Mesenchymal stem cell (in vitro differentiated cells and primary cell): Measurements from ENCODE around the gene KCTD5.

Source experiments
- DNase-seq: peaks from one replicate; pipeline ENCODE4 v3.0.0-alpha.2; 2013
- H2AFZ ChIP-seq: one replicate; pipeline ENCODE4 v1.6.1; 2013; ENCODE audit warnings: low read depth, mild to moderate bottlenecking, control low read depth, inconsistent platforms, low read length, moderate library complexity
- H2AK5ac ChIP-seq: 2 replicates; pipeline ENCODE4 v1.6.1; 2013; ENCODE audit warnings: low read length, moderate library complexity, mild to moderate bottlenecking, inconsistent platforms; ENCODE audit not compliant: severe bottlenecking
- H2BK120ac ChIP-seq: one replicate; pipeline ENCODE4 v1.6.1; 2013; ENCODE audit warnings: low read depth, mild to moderate bottlenecking, inconsistent platforms, low read length, moderate library complexity
- H2BK12ac ChIP-seq, 2 experiments: one replicate each; pipeline ENCODE4 v1.6.1; 2013; ENCODE audit warnings: inconsistent platforms in 2 of 2, low read length in 2 of 2, mild to moderate bottlenecking in 2 of 2, moderate library complexity in 2 of 2, control low read depth in 1 of 2
- H2BK15ac ChIP-seq: one replicate; pipeline ENCODE4 v1.6.1; 2013; ENCODE audit warnings: mild to moderate bottlenecking, low read depth, inconsistent platforms; ENCODE audit not compliant: poor library complexity, severe bottlenecking
- H2BK5ac ChIP-seq: 2 replicates; pipeline ENCODE4 v1.6.1; 2013; ENCODE audit warnings: low read depth, mild to moderate bottlenecking, low read length, control low read depth, inconsistent platforms; ENCODE audit not compliant: poor library complexity, severe bottlenecking
- H3K14ac ChIP-seq, 2 experiments: one replicate each; pipeline ENCODE4 v1.6.1; 2013; ENCODE audit warnings: inconsistent platforms in 2 of 2, low read length in 2 of 2, control low read depth in 1 of 2, mild to moderate bottlenecking in 1 of 2, moderate library complexity in 1 of 2
- H3K18ac ChIP-seq, 2 experiments: one replicate each; pipeline ENCODE4 v1.6.1; 2013; ENCODE audit warnings: inconsistent platforms in 2 of 2, low read length in 2 of 2, control low read depth in 1 of 2, low read depth in 1 of 2, mild to moderate bottlenecking in 1 of 2
- H3K23ac ChIP-seq, 2 experiments: one replicate each; pipeline ENCODE4 v1.6.1; 2013; ENCODE audit warnings: inconsistent platforms in 2 of 2, low read length in 2 of 2, mild to moderate bottlenecking in 2 of 2, moderate library complexity in 2 of 2, control low read depth in 1 of 2
- H3K27ac ChIP-seq: 2 replicates; pipeline ENCODE4 v1.5.1; 2013; ENCODE audit warnings: mild to moderate bottlenecking, moderate library complexity, low read length, control low read depth, inconsistent platforms; ENCODE audit not compliant: poor library complexity, severe bottlenecking
- H3K27me3 ChIP-seq, 2 experiments: 2 replicates each; pipeline versions ENCODE4 v1.6.1 to v1.7.0; 2013; ENCODE audit warnings: low read length in 2 of 2, mild to moderate bottlenecking in 2 of 2, moderate library complexity in 2 of 2, control low read depth in 1 of 2, inconsistent platforms in 1 of 2; ENCODE audit not compliant: control insufficient read depth in 1 of 2, insufficient read depth in 1 of 2
- H3K36me3 ChIP-seq, 2 experiments: 2 replicates each; pipeline versions ENCODE4 v1.6.1 to v1.7.0; 2013; ENCODE audit warnings: low read length in 2 of 2, control low read depth in 1 of 2, inconsistent platforms in 1 of 2, low read depth in 1 of 2, mild to moderate bottlenecking in 1 of 2; ENCODE audit not compliant: insufficient read depth in 2 of 2, control insufficient read depth in 1 of 2
- H3K4ac ChIP-seq, 2 experiments: one replicate each; pipeline ENCODE4 v1.6.1; 2013; ENCODE audit warnings: inconsistent platforms in 2 of 2, low read length in 2 of 2, mild to moderate bottlenecking in 2 of 2, moderate library complexity in 2 of 2, control low read depth in 1 of 2, low read depth in 1 of 2
- H3K4me1 ChIP-seq: 2 replicates; pipeline ENCODE4 v1.6.1; 2013; ENCODE audit warnings: low read depth, low read length, control low read depth; ENCODE audit not compliant: control insufficient read depth, insufficient read depth
- H3K4me2 ChIP-seq: 2 replicates; pipeline ENCODE4 v1.6.1; 2013; ENCODE audit warnings: low read length, mild to moderate bottlenecking, inconsistent platforms; ENCODE audit not compliant: poor library complexity, severe bottlenecking
- H3K4me3 ChIP-seq, 2 experiments: 2 replicates each; pipeline versions ENCODE4 v1.5.1 to v1.7.0; 2013; ENCODE audit warnings: low read length in 2 of 2, mild to moderate bottlenecking in 2 of 2, control low read depth in 1 of 2, low read depth in 1 of 2; ENCODE audit not compliant: insufficient read depth in 1 of 2
- H3K79me1 ChIP-seq: replicated peaks from 2 replicates; pipeline ENCODE4 v1.6.1; 2013; ENCODE audit warnings: mild to moderate bottlenecking, control low read depth, low read length, inconsistent platforms; ENCODE audit not compliant: poor library complexity, severe bottlenecking
- H3K9ac ChIP-seq: 2 replicates; pipeline ENCODE4 v1.7.0; 2013; ENCODE audit warnings: mild to moderate bottlenecking, low read length, moderate library complexity
- H3K9me3 ChIP-seq: 2 replicates; pipeline ENCODE4 v1.7.0; 2013; ENCODE audit warnings: mild to moderate bottlenecking, low read length; ENCODE audit not compliant: control insufficient read depth
- H4K8ac ChIP-seq: one replicate; pipeline ENCODE4 v1.6.1; 2013; ENCODE audit warnings: inconsistent platforms, mild to moderate bottlenecking, low read length, moderate library complexity
- H4K91ac ChIP-seq: one replicate; pipeline ENCODE4 v1.6.1; 2013; ENCODE audit warnings: mild to moderate bottlenecking, low read length, inconsistent platforms
- WGBS: methylation state at CpG from one replicate; pipeline ENCODE4 v1.1.7; 2013; ENCODE audit warnings: mixed read lengths; 5-methylcytosine and 5-hydroxymethylcytosine counted together

Gene KCTD5

DNA sequence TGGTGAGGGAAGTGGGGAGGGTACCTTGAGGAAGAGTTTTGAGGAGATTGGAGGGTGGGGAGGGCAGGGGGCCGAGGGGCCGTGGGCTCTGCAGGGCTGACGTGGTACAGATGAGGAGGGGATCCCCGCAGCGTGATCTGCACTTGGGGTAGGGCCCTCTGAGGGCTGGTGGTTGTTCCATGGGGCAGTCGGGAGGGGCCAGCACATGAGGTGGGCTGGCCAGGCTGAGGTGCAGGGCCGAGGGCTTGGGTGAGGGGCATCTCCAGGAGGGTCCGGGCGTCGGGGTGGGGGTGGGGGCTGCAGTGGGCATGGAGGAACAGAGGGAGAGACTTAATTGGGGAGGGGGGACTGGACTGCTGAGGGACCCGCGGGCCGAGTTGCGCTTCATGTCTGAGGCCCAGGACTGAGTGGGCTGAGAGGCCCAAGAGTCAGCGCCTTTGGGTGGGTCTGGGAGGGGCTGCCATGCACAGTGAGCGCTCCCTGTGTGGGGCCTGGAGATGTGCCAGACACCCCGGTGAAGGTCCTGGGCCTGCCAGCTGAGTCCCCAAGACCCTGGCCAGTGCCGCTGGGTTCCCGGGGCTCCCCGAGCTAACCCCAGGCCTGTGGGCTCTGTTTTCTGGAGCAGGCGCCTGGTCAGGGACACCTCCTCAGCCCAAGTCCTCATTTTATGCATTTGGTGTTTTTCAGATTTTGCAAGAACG, 24.4 kb downstream of the KCTD5 start:
- Histone ChIP-seq H3K4me2 (no peak overlapping the region), H3K79me1 (peaks cover 45% of the 10 kb centered on the region), H3K23ac (no peak overlapping the region), H3K27ac (no peak overlapping the region), H3K36me3 (peaks cover 58 to 89% of the 10 kb centered on the region in 2 experiments), H2BK15ac (no peak overlapping the region), H3K4me3 (no peak overlapping the region), H3K9ac (no peak overlapping the region), H2BK5ac (no peak overlapping the region), H3K9me3 (no peaks in the 10 kb centered on the region), H3K18ac (no peak overlapping the region), H3K4ac (no peak overlapping the region), H4K8ac (no peak overlapping the region), H2AFZ (no peak overlapping the region), H4K91ac (no peak overlapping the region), H2BK120ac (no peak overlapping the region), H3K14ac (no peak overlapping the region), H3K4me1 (no peaks in the 10 kb centered on the region), H3K27me3 (no peaks in the 10 kb centered on the region), H2BK12ac (no peak overlapping the region), H2AK5ac (no peak overlapping the region)
- WGBS = 97% methylated on average over 22 of the region's 22 CpGs
- no peak for DNase-seq

DNA sequence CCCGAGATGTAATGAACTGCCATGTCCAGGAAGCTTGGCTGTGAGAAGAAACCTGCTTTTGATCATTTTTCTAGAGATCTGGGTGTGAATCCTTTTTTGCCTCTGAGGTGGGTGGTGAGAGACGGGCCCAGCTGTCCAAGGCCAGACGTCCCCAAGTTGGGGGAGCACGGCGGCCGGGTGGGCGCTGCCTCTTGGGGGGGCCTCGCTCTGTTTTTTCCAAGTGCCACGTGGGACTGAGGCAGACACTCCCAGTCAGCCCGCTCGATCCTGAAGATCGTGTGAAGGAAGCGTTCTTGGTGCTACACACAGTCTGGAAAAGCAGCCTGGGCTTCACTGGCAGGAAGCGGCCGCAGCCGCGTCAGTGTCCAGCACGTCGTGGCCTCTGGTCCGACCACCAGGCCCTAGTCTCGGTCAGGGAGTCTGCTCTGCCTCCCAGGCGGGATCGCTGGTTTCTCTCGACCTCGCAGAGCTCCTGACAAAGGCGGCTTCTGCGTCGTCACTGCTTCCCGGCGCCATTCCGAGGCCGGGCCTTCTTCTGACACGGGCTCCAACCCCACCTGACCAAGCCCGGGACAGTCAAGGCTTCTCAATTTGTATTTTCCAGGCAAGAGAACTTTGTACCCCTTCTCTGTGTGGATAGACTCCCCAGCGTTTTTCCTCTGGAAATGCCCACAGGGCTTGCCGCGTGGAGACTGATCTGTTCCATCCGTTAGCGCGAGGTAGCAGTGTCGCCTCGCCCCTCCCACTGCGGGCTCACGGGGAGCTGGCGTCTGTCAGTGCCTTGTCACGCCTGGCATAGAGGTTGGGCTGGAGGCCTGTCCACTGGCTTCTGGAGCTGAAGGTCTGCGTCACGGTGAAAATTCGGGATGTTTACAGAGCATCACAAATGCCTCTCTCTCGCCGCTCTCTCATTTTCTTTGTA, 25.3 kb downstream of the KCTD5 start:
- H3K4ac ChIP-seq = no peak overlapping the region
- no peak overlapping the region for H2AK5ac ChIP-seq
- H2BK12ac ChIP-seq = no peak overlapping the region
- no peak overlapping the region for H2BK15ac ChIP-seq
- H3K23ac ChIP-seq = no peak overlapping the region
- no peak overlapping the region for H3K4me3 ChIP-seq
- no peak overlapping the region for H4K91ac ChIP-seq
- no peaks in the 10 kb centered on the region for H3K4me1 ChIP-seq
- no peak overlapping the region for H3K18ac ChIP-seq
- H3K27me3 ChIP-seq = no peaks in the 10 kb centered on the region
- H3K14ac ChIP-seq = no peak overlapping the region
- no peak overlapping the region for H2BK5ac ChIP-seq
- peaks cover 38% of the 10 kb centered on the region for H3K79me1 ChIP-seq
- 97% methylated on average over 51 of the region's 51 CpGs for WGBS
- no peak overlapping the region for H3K4me2 ChIP-seq
- H3K36me3 ChIP-seq = peaks cover 51 to 80% of the 10 kb centered on the region in 2 experiments
- H2AFZ ChIP-seq = no peak overlapping the region
- no peak overlapping the region for H4K8ac ChIP-seq
- no peak for DNase-seq
- no peak overlapping the region for H3K9ac ChIP-seq
- H3K9me3 ChIP-seq = no peaks in the 10 kb centered on the region
- H2BK120ac ChIP-seq = no peak overlapping the region
- H3K27ac ChIP-seq = no peak overlapping the region

DNA sequence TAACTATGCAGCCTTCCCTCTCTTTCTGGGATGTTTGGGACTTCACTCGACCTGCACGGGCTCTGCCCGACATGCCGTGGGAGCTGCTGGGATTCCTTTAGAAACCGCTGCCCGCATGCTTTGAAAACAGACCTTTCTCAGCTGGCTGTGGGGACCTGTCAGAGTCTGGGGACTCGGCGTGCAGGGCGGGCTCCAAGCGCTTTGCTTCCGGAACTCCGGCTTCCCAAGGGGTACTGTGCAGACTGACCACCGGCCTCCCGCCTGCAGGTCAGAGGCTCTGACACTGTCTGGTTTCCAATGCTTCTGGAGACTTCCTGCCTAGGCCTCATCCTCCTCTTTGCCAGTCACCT, 25.9 kb downstream of the KCTD5 start:
- Histone ChIP-seq H3K14ac (no peak overlapping the region), H2BK15ac (no peak overlapping the region), H2AK5ac (no peak overlapping the region), H3K36me3 (peaks cover 45 to 74% of the 10 kb centered on the region in 2 experiments), H2AFZ (no peak overlapping the region), H3K23ac (no peak overlapping the region), H3K4me2 (no peak overlapping the region), H3K79me1 (peaks cover 31% of the 10 kb centered on the region), H4K91ac (no peak overlapping the region), H2BK5ac (no peak overlapping the region), H4K8ac (no peak overlapping the region), H3K27ac (no peak overlapping the region), H2BK120ac (no peak overlapping the region), H3K9ac (no peak overlapping the region), H3K18ac (no peak overlapping the region), H3K4ac (no peak overlapping the region), H3K27me3 (no peaks in the 10 kb centered on the region), H3K9me3 (no peaks in the 10 kb centered on the region), H3K4me3 (no peak overlapping the region), H3K4me1 (no peaks in the 10 kb centered on the region), H2BK12ac (no peak overlapping the region)
- DNase-seq = no peak
- WGBS = 97% methylated on average over 14 of the region's 14 CpGs

DNA sequence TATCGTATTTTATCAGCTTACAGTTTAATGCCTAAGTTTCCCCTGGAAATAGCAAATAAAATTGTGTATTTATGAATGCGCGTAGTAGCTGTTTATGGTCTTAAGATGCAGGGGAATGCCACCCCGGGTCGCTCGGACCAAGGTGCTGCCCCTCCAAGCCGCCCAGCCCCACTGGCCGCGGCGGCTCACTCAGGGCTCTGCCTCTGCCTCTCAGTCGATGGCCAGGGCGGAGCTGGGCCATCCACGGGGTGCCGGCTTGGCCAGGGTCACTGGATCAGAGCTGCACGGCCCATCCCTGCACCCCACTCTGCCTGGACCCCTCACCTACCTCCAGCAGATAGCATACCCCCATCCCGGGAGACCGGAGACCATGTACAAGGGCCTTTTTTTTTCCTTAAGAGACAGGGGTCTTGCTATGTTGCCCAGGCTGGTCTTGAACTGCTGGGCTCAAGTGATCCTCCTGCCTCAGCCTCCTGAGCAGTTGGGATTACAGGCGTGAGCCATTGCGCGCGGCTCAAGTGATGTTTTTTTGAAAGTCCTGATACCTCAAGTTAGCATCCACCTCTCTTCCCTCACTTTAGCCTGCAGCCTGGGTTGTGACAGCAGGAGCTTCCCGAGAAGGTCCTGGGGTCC, 26.7 kb downstream of the KCTD5 start:
- H3K9me3 ChIP-seq = no peaks in the 10 kb centered on the region
- no peaks in the 10 kb centered on the region for H3K4me1 ChIP-seq
- H3K23ac ChIP-seq = no peak overlapping the region
- H2AK5ac ChIP-seq = no peak overlapping the region
- no peak overlapping the region for H3K14ac ChIP-seq
- H3K4me2 ChIP-seq = no peak overlapping the region
- H2AFZ ChIP-seq = no peak overlapping the region
- peak overlapping the region; percentile 5 for H2BK5ac ChIP-seq
- no peak overlapping the region for H2BK15ac ChIP-seq
- H3K4me3 ChIP-seq = no peak overlapping the region
- 97% methylated on average over 21 of the region's 22 CpGs for WGBS
- no peak overlapping the region for H4K91ac ChIP-seq
- peaks cover 37 to 67% of the 10 kb centered on the region in 2 experiments for H3K36me3 ChIP-seq
- peaks cover 25% of the 10 kb centered on the region for H3K79me1 ChIP-seq
- no peak overlapping the region for H3K9ac ChIP-seq
- no peak overlapping the region for H2BK120ac ChIP-seq
- no peak overlapping the region for H2BK12ac ChIP-seq
- no peak overlapping the region for H3K18ac ChIP-seq
- no peak for DNase-seq
- no peak overlapping the region for H3K27ac ChIP-seq
- H3K27me3 ChIP-seq = no peaks in the 10 kb centered on the region
- H3K4ac ChIP-seq = no peak overlapping the region
- no peak overlapping the region for H4K8ac ChIP-seq
